H9 (cell line): ENCODE results near the gene CTDSP2. TPM values are rescaled to one million over a fixed set of nuclear protein-coding genes. Genes with fewer than 3 reads are reported as not detected.
A peak's percentile ranks its signal among the peaks of the same experiment; 100 is the strongest.

Experiments
- DNase-seq: peaks from one replicate; pipeline ENCODE4 v3.0.0-alpha.2; 2017
- H2AFZ ChIP-seq: one replicate; pipeline ENCODE4 v1.6.1; 2013; ENCODE audit warnings: mild to moderate bottlenecking, low read length, control low read depth, moderate library complexity
- H2AK5ac ChIP-seq: 2 replicates; pipeline ENCODE4 v1.6.1; 2013; ENCODE audit warnings: low read length, control low read depth, mixed read lengths; ENCODE audit not compliant: insufficient read length
- H2BK120ac ChIP-seq: one replicate; pipeline ENCODE4 v1.6.1; 2013; ENCODE audit warnings: low read depth, mild to moderate bottlenecking, low read length, control low read depth, inconsistent platforms; ENCODE audit not compliant: poor library complexity, severe bottlenecking
- H2BK12ac ChIP-seq: 2 replicates; pipeline ENCODE4 v1.6.1; 2013; ENCODE audit warnings: low read length, control low read depth, mixed read lengths, low read depth; ENCODE audit not compliant: insufficient read length
- H2BK15ac ChIP-seq: 2 replicates; pipeline ENCODE4 v1.6.1; 2013; ENCODE audit warnings: low read depth, low read length, control low read depth
- H2BK20ac ChIP-seq: one replicate; pipeline ENCODE4 v1.6.1; 2013; ENCODE audit warnings: low read depth, mild to moderate bottlenecking, low read length, control low read depth, inconsistent platforms; ENCODE audit not compliant: poor library complexity, severe bottlenecking
- H2BK5ac ChIP-seq: 2 replicates; pipeline ENCODE4 v1.6.1; 2013; ENCODE audit warnings: low read length, control low read depth, mixed read lengths; ENCODE audit not compliant: insufficient read length
- H3K14ac ChIP-seq: 2 replicates; pipeline ENCODE4 v1.6.1; 2013; ENCODE audit warnings: low read length, control low read depth; ENCODE audit not compliant: insufficient read depth
- H3K18ac ChIP-seq: 2 replicates; pipeline ENCODE4 v1.6.1; 2013; ENCODE audit warnings: low read depth, mild to moderate bottlenecking, mixed read lengths, low read length, control low read depth; ENCODE audit not compliant: insufficient read length
- H3K23ac ChIP-seq: 2 replicates; pipeline ENCODE4 v1.6.1; 2013; ENCODE audit warnings: low read length, control low read depth, mixed read lengths, low read depth; ENCODE audit not compliant: insufficient read length
- H3K23me2 ChIP-seq: 2 replicates; pipeline ENCODE4 v1.6.1; 2013; ENCODE audit warnings: low read depth, mild to moderate bottlenecking, mixed read lengths, low read length, control low read depth; ENCODE audit not compliant: insufficient read length, poor library complexity, severe bottlenecking
- H3K27ac ChIP-seq: 2 replicates; pipeline ENCODE4 v1.5.1; 2013; ENCODE audit warnings: low read length, control low read depth, mixed read lengths, low read depth; ENCODE audit not compliant: insufficient read length
- H3K27me3 ChIP-seq: 2 replicates; pipeline ENCODE4 v1.6.1; 2013; ENCODE audit warnings: low read length, control low read depth, inconsistent platforms; ENCODE audit not compliant: insufficient read depth
- H3K4ac ChIP-seq: 2 replicates; pipeline ENCODE4 v1.6.1; 2013; ENCODE audit warnings: low read depth, mild to moderate bottlenecking, control low read depth, inconsistent platforms, low read length, moderate library complexity
- H3K4me1 ChIP-seq: 2 replicates; pipeline ENCODE4 v1.6.1; 2013; ENCODE audit warnings: low read length, control low read depth, inconsistent platforms; ENCODE audit not compliant: insufficient read depth
- H3K4me2 ChIP-seq: 2 replicates; pipeline ENCODE4 v1.6.1; 2013; ENCODE audit warnings: low read length, control low read depth, mixed read lengths; ENCODE audit not compliant: insufficient read length, insufficient read depth
- H3K56ac ChIP-seq: 2 replicates; pipeline ENCODE4 v1.6.1; 2013; ENCODE audit warnings: low read depth, mild to moderate bottlenecking, mixed read lengths, low read length, control low read depth; ENCODE audit not compliant: insufficient read length
- H3K79me1 ChIP-seq: 2 replicates; pipeline ENCODE4 v1.6.1; 2013; ENCODE audit warnings: low read depth, mild to moderate bottlenecking, moderate library complexity, low read length, control low read depth, inconsistent platforms; ENCODE audit not compliant: insufficient read depth, poor library complexity, severe bottlenecking
- H3K79me2 ChIP-seq: 2 replicates; pipeline ENCODE4 v1.6.1; 2013; ENCODE audit warnings: low read length, control low read depth, inconsistent platforms; ENCODE audit not compliant: insufficient read depth
- H3K9ac ChIP-seq: 2 replicates; pipeline ENCODE4 v1.6.1; 2013; ENCODE audit warnings: low read length, control low read depth, mixed read lengths; ENCODE audit not compliant: insufficient read length; ENCODE audit errors: extremely low read depth
- H3K9me3 ChIP-seq: one replicate; pipeline ENCODE4 v1.6.1; 2013; ENCODE audit warnings: low read depth, low read length, inconsistent platforms; ENCODE audit not compliant: control insufficient read depth
- H3T11ph ChIP-seq: one replicate; pipeline ENCODE4 v1.6.1; 2013; ENCODE audit warnings: mild to moderate bottlenecking, low read length, control low read depth, inconsistent platforms
- H4K20me1 ChIP-seq: one replicate; pipeline ENCODE4 v1.6.1; 2013; ENCODE audit not compliant: control insufficient read depth, insufficient read length, insufficient read depth
- H4K5ac ChIP-seq: 2 replicates; pipeline ENCODE4 v1.6.1; 2013; ENCODE audit warnings: low read depth, mild to moderate bottlenecking, mixed read lengths, low read length, control low read depth; ENCODE audit not compliant: insufficient read length
- H4K8ac ChIP-seq: replicated peaks from 2 replicates; pipeline ENCODE4 v1.6.1; 2013; ENCODE audit warnings: low read length, control low read depth, mixed read lengths, low read depth; ENCODE audit not compliant: insufficient read length
- H4K91ac ChIP-seq: 2 replicates; pipeline ENCODE4 v1.6.1; 2013; ENCODE audit warnings: low read depth, mild to moderate bottlenecking, moderate library complexity, mixed read lengths, low read length, control low read depth; ENCODE audit not compliant: insufficient read length
- H3K27ac Mint-ChIP-seq, 3 experiments: 2 replicates in 2 of 3; 3 replicates in 1 of 3; pipeline ENCODE4 v1.8.0; 2020 to 2021; ENCODE audit warnings: mixed read lengths in 3 of 3, mild to moderate bottlenecking in 1 of 3, moderate library complexity in 1 of 3
- H3K27me3 Mint-ChIP-seq: 2 replicates; pipeline ENCODE4 v1.8.0; 2021; ENCODE audit warnings: low read depth, mild to moderate bottlenecking, moderate library complexity, mixed read lengths
- H3K36me3 Mint-ChIP-seq, 3 experiments: 2 replicates in 2 of 3; 3 replicates in 1 of 3; pipeline ENCODE4 v1.8.0; 2020 to 2021; ENCODE audit warnings: low read depth in 3 of 3, mixed read lengths in 3 of 3; ENCODE audit not compliant: insufficient read depth in 1 of 3
- H3K4me1 Mint-ChIP-seq, 2 experiments: 2 replicates each; pipeline ENCODE4 v1.8.0; 2020; ENCODE audit warnings: mixed read lengths in 2 of 2
- H3K4me3 Mint-ChIP-seq, 2 experiments: 2 replicates in 1 of 2; 3 replicates in 1 of 2; pipeline ENCODE4 v1.8.0; 2020 to 2021; ENCODE audit warnings: mild to moderate bottlenecking in 2 of 2, mixed read lengths in 2 of 2, moderate library complexity in 1 of 2
- H3K9me3 Mint-ChIP-seq, 2 experiments: 2 replicates in 1 of 2; 3 replicates in 1 of 2; pipeline ENCODE4 v1.8.0; 2020; ENCODE audit warnings: mild to moderate bottlenecking in 2 of 2, mixed read lengths in 2 of 2, moderate library complexity in 1 of 2
- CTCF ChIP-seq: fragments of 200-600 bp; sonication (generic); conservative IDR thresholded peaks from 3 replicates; pipeline ENCODE4 v1.8.0; 2021; ENCODE audit warnings: antibody characterized with exemption, mild to moderate bottlenecking
- WGBS: extraction: QIAGEN DNeasy Blood & Tissue Kit; methylation state at CpG from one replicate; pipeline ENCODE4 v1.1.7; 2013; ENCODE audit warnings: missing lambda C conversion rate, low lambda C conversion rate, mixed read lengths; ENCODE audit not compliant: insufficient read length; ENCODE audit errors: extremely low coverage; 5-methylcytosine and 5-hydroxymethylcytosine counted together
- total RNA-seq: library from RNA; stranded (reverse); gene quantifications from 2 replicates; pipeline ENCODE4 v1.2.1, GENCODE V29; 2021

Gene CTDSP2
- total RNA-seq, 1 experiment from 2014 or later = 103 TPM

- Mint-ChIP-seq H3K4me3 (peak within 1 kb of the TSS; percentile 100), H3K4me1 (peaks cover 4 to 7% of the 10 kb centered on the region in 2 experiments), H3K9me3 (peaks cover 0 to 3% of the 10 kb centered on the region in 2 experiments; a peak in 2 of 5 replicates), H3K27me3 (no peaks in the 10 kb centered on the region), H3K27ac (peak within 1 kb of the TSS; percentile 96 to 99 (median 99)), H3K36me3 (peaks cover 18 to 36% (median 24%) of the 10 kb centered on the region in 3 experiments)
- Histone ChIP-seq H3K79me2 (no peaks in the 10 kb centered on the region; the same call in 1 of the 2 replicates), H3K18ac (no peak within 1 kb of the TSS), H2BK12ac (no peak within 1 kb of the TSS), H3K23me2 (peaks cover 5% of the 10 kb centered on the region), H3K14ac (no peak within 1 kb of the TSS; the same call in 1 of the 2 replicates), H2AFZ (no peak within 1 kb of the TSS), H2AK5ac (no peak within 1 kb of the TSS), H3K4me1 (no peaks in the 10 kb centered on the region), H4K5ac (no peak within 1 kb of the TSS), H4K91ac (no peak within 1 kb of the TSS), H2BK5ac (no peak within 1 kb of the TSS), H3K27me3 (no peaks in the 10 kb centered on the region), H3K27ac (no peak within 1 kb of the TSS), H2BK120ac (no peak within 1 kb of the TSS), H3K4me2 (peak within 1 kb of the TSS; percentile 33), H2BK20ac (no peak within 1 kb of the TSS), H2BK15ac (no peak within 1 kb of the TSS), H3K56ac (no peak within 1 kb of the TSS), H3T11ph (no peak within 1 kb of the TSS), H3K4ac (no peak within 1 kb of the TSS), H3K79me1 (no peaks in the 10 kb centered on the region), H4K8ac (no peak within 1 kb of the TSS), H3K9me3 (no peaks in the 10 kb centered on the region), H3K9ac (peak within 1 kb of the TSS; percentile 91), H4K20me1 (no peaks in the 10 kb centered on the region), H3K23ac (no peak within 1 kb of the TSS)
- peak; percentile 93 for TF ChIP-seq CTCF
- WGBS = no CpG with 5 or more reads among the region's 45 CpGs
- peak; percentile 95 for DNase-seq
Measured at GRCh38 chr12:57782608-57783465, 63.7 kb downstream of the CTDSP2 start, which contains the start of gene TSFM. Gene TSFM, plus strand, starts transcription at chr12:57782787. Its CDS starts 15 bp downstream, at chr12:57782802.
